IMR-90 (cell line): ENCODE measurements around the gene ANTXR2. TPM values are rescaled to one million over a fixed set of nuclear protein-coding genes. Genes with fewer than 3 reads are reported as not detected.
A peak's percentile ranks its signal among the peaks of the same experiment; 100 is the strongest.

Experiments
- ATAC-seq: fragments of 200-7000 bp; cut with Tn5 transposase; 2 replicates; pipeline ENCODE4 v1.9.1; 2020; ENCODE audit warnings: low read depth, mild to moderate bottlenecking, moderate library complexity
- BruUV-seq: library from RNA; stranded (reverse); fragments of 400-500 nt; replicated peaks from 2 replicates; lab custom pipeline; 2021; lab: Mats Ljungman, UMichigan
- CTCF ChIA-PET: fragments of 300-600 bp; formaldehyde crosslinking; extraction: SDS; loops from one replicate; lab custom pipeline; 2021; ENCODE audit warnings: antibody characterized with exemption; lab: Yijun Ruan, JAX
- POLR2A ChIA-PET: fragments of 300-600 bp; sonication (Branson Sonifier 250); formaldehyde crosslinking; loops from one replicate; lab custom pipeline; 2022; ENCODE audit warnings: antibody characterized with exemption; ENCODE audit not compliant: unreplicated experiment; lab: Charles Lee
- DNase-seq: peaks from one replicate; pipeline ENCODE4 v3.0.0; 2013
- H2AFZ ChIP-seq: replicated peaks from 2 replicates; pipeline ENCODE3; 2013; ENCODE audit warnings: low read length, mild to moderate bottlenecking; ENCODE audit not compliant: poor library complexity
- H2AK5ac ChIP-seq: 2 replicates; pipeline ENCODE4 v1.6.1; 2013; ENCODE audit warnings: low read depth, low read length, inconsistent platforms
- H2AK9ac ChIP-seq: replicated peaks from 2 replicates; pipeline ENCODE3; 2013; ENCODE audit warnings: mild to moderate bottlenecking, low read depth, low read length, moderate library complexity; ENCODE audit not compliant: poor library complexity
- H2BK120ac ChIP-seq: 2 replicates; pipeline ENCODE4 v1.6.1; 2013; ENCODE audit warnings: low read depth, low read length, inconsistent platforms
- H2BK15ac ChIP-seq: 3 replicates; pipeline ENCODE4 v1.6.1; 2013; ENCODE audit warnings: low read depth, low read length, inconsistent platforms
- H2BK20ac ChIP-seq: 2 replicates; pipeline ENCODE4 v1.6.1; 2013; ENCODE audit warnings: low read depth, mild to moderate bottlenecking, inconsistent platforms, low read length, moderate library complexity
- H2BK5ac ChIP-seq: 2 replicates; pipeline ENCODE4 v1.6.1; 2013; ENCODE audit warnings: mild to moderate bottlenecking, low read depth, low read length, inconsistent platforms; ENCODE audit not compliant: poor library complexity, severe bottlenecking
- H3K14ac ChIP-seq: replicated peaks from 2 replicates; pipeline ENCODE4 v1.6.1; 2013; ENCODE audit warnings: low read depth, low read length, inconsistent platforms
- H3K18ac ChIP-seq: 2 replicates; pipeline ENCODE4 v1.6.1; 2013; ENCODE audit warnings: low read depth, low read length, control low read depth
- H3K23ac ChIP-seq: 2 replicates; pipeline ENCODE4 v1.6.1; 2013; ENCODE audit warnings: low read depth, low read length, inconsistent platforms
- H3K27ac ChIP-seq: 2 replicates; pipeline ENCODE4 v1.5.1; 2013; ENCODE audit warnings: mild to moderate bottlenecking, control low read depth, low read length; ENCODE audit not compliant: insufficient read depth
- H3K27me3 ChIP-seq: 2 replicates; pipeline ENCODE4 v1.6.1; 2013; ENCODE audit warnings: low read length; ENCODE audit not compliant: control insufficient read depth, insufficient read depth
- H3K36me3 ChIP-seq: 2 replicates; pipeline ENCODE4 v1.6.1; 2013; ENCODE audit warnings: low read length, mixed read lengths; ENCODE audit not compliant: control insufficient read depth, insufficient read depth
- H3K4ac ChIP-seq: 2 replicates; pipeline ENCODE4 v1.6.1; 2013; ENCODE audit warnings: low read depth, low read length, inconsistent platforms
- H3K4me1 ChIP-seq: 2 replicates; pipeline ENCODE4 v1.6.1; 2013; ENCODE audit warnings: low read length, mixed read lengths; ENCODE audit not compliant: control insufficient read depth, insufficient read depth
- H3K4me2 ChIP-seq: 2 replicates; pipeline ENCODE4 v1.6.1; 2013; ENCODE audit warnings: low read depth, mild to moderate bottlenecking, control low read depth, low read length, moderate library complexity
- H3K4me3 ChIP-seq: 2 replicates; pipeline ENCODE4 v1.5.1; 2013; ENCODE audit warnings: low read depth, mild to moderate bottlenecking, control low read depth, low read length, moderate library complexity; ENCODE audit not compliant: insufficient read depth
- H3K56ac ChIP-seq: 2 replicates; pipeline ENCODE4 v1.6.1; 2013; ENCODE audit warnings: low read length, inconsistent platforms; ENCODE audit not compliant: insufficient read depth; ENCODE audit errors: extremely low read depth
- H3K79me1 ChIP-seq, 2 experiments: 2 replicates each; pipeline ENCODE4 v1.6.1; 2013; ENCODE audit warnings: low read length in 2 of 2, inconsistent platforms in 1 of 2, low read depth in 1 of 2
- H3K9ac ChIP-seq: 2 replicates; pipeline ENCODE4 v1.6.1; 2013; ENCODE audit warnings: low read depth, low read length, control low read depth
- H3K9me1 ChIP-seq: 2 replicates; pipeline ENCODE4 v1.6.1; 2013; ENCODE audit warnings: low read length, inconsistent platforms; ENCODE audit not compliant: insufficient read depth
- H3K9me3 ChIP-seq: 2 replicates; pipeline ENCODE4 v1.6.1; 2013; ENCODE audit warnings: low read length; ENCODE audit not compliant: control insufficient read depth, insufficient read depth
- H4K20me1 ChIP-seq: 2 replicates; pipeline ENCODE4 v1.6.1; 2013; ENCODE audit warnings: low read length, inconsistent platforms; ENCODE audit not compliant: insufficient read depth
- H4K5ac ChIP-seq: 2 replicates; pipeline ENCODE4 v1.6.1; 2013; ENCODE audit warnings: mild to moderate bottlenecking, low read depth, low read length, control low read depth
- H4K8ac ChIP-seq, 2 experiments: 2 replicates each; pipeline ENCODE4 v1.6.1; 2013; ENCODE audit warnings: low read depth in 2 of 2, low read length in 2 of 2, control low read depth in 1 of 2, inconsistent platforms in 1 of 2
- H4K91ac ChIP-seq: 2 replicates; pipeline ENCODE4 v1.6.1; 2013; ENCODE audit warnings: low read depth, low read length, inconsistent platforms; ENCODE audit not compliant: insufficient read depth
- BHLHE40 ChIP-seq: fragments of 150-350 bp; IDR thresholded peaks from 2 replicates; pipeline ENCODE4 v1.6.1; 2016; ENCODE audit warnings: mild to moderate bottlenecking, low read depth, low read length
- CHD1 ChIP-seq: IDR thresholded peaks from 2 replicates; pipeline ENCODE4 v1.6.1; 2012; ENCODE audit warnings: low read depth, low read length, improper control_type of control experiment
- FOS ChIP-seq: fragments of 150-350 bp; IDR thresholded peaks from 2 replicates; pipeline ENCODE4 v1.6.1; 2016; ENCODE audit warnings: low read depth, low read length
- MAFK ChIP-seq: IDR thresholded peaks from 2 replicates; pipeline ENCODE4 v1.6.1; 2012; ENCODE audit warnings: low read depth, low read length, improper control_type of control experiment
- MAZ ChIP-seq: IDR thresholded peaks from 2 replicates; pipeline ENCODE4 v1.6.1; 2012; ENCODE audit warnings: low read depth, mild to moderate bottlenecking, low read length, improper control_type of control experiment, moderate library complexity, borderline replicate concordance
- MXI1 ChIP-seq: IDR thresholded peaks from 2 replicates; pipeline ENCODE4 v1.6.1; 2012; ENCODE audit warnings: low read depth, mild to moderate bottlenecking, low read length, moderate library complexity, borderline replicate concordance
- NFE2L2 ChIP-seq: fragments of 150-350 bp; IDR thresholded peaks from 2 replicates; pipeline ENCODE4 v1.6.1; 2016; ENCODE audit warnings: low read depth, mild to moderate bottlenecking, low read length
- POLR2A ChIP-seq: IDR thresholded peaks from 2 replicates; pipeline ENCODE4 v1.6.1; 2012; ENCODE audit warnings: mild to moderate bottlenecking, low read depth, low read length
- RAD21 ChIP-seq: IDR thresholded peaks from 2 replicates; pipeline ENCODE4 v1.6.1; 2012; ENCODE audit warnings: low read length, improper control_type of control experiment
- RCOR1 ChIP-seq: IDR thresholded peaks from 2 replicates; pipeline ENCODE4 v1.6.1; 2012; ENCODE audit warnings: mild to moderate bottlenecking, low read length, improper control_type of control experiment; ENCODE audit not compliant: insufficient replicate concordance
- RFX5 ChIP-seq: IDR thresholded peaks from 2 replicates; pipeline ENCODE4 v1.8.0; 2012; ENCODE audit warnings: low read depth, mild to moderate bottlenecking, low read length, moderate library complexity
- SMC3 ChIP-seq: fragments of 150-350 bp; IDR thresholded peaks from 2 replicates; pipeline ENCODE4 v1.6.1; 2016; ENCODE audit warnings: low read depth, mild to moderate bottlenecking, antibody characterized with exemption, low read length, moderate library complexity
- WGBS, 2 experiments: methylation state at CpG; one replicate each; pipeline versions ENCODE4 v1.1.5 to v1.1.7; 2013; ENCODE audit warnings: missing lambda C conversion rate in 2 of 2; ENCODE audit not compliant: insufficient read length in 1 of 2; ENCODE audit errors: extremely low coverage in 2 of 2; 5-methylcytosine and 5-hydroxymethylcytosine counted together
- dilution Hi-C: fragments of 300-500 bp; cut with HindIII; formaldehyde crosslinking; loops from one replicate; pipeline ENCODE4 v1.14.3; 2018; ENCODE audit warnings: low sequenced_read_pairs; ENCODE audit not compliant: unreplicated experiment
- in situ Hi-C: fragments of 300-500 bp; cut with MboI; formaldehyde crosslinking; loops from 3 replicates; pipeline ENCODE4 v1.14.3; 2019; ENCODE audit warnings: low sequenced_read_pairs, inconsistent platforms, mixed read lengths
- intact Hi-C: fragments of 100-400 bp; cut with micrococcal nuclease; formaldehyde crosslinking; loops from 2 replicates; pipeline ENCODE4 v1.10.0; 2022
- polyA plus RNA-seq, 3 experiments: library from polyadenylated mRNA; depleted of rRNA; stranded (reverse); fragments of >200 nt; gene quantifications; 2 replicates each; pipeline ENCODE4 v1.2.3, GENCODE V29; 2012; ENCODE audit warnings: low replicate concordance in 1 of 3
- total RNA-seq: library from RNA; depleted of rRNA; stranded (reverse); fragments of >200 nt; gene quantifications from 2 replicates; pipeline ENCODE4 v1.2.3, GENCODE V29; 2012
- TF ChIP-seq, protein P1 (sequence below): fragments of 150-350 bp; IDR thresholded peaks from 2 replicates; pipeline ENCODE4 v1.6.1; 2017; ENCODE audit warnings: mild to moderate bottlenecking, antibody characterized with exemption, low read length, low read depth
- TF ChIP-seq, protein P2 (sequence below): fragments of 150-350 bp; IDR thresholded peaks from 2 replicates; pipeline ENCODE4 v1.6.1; 2016; ENCODE audit warnings: low read depth, mild to moderate bottlenecking, low read length, moderate library complexity, borderline replicate concordance
- TF ChIP-seq, protein P3 (sequence below): conservative IDR thresholded peaks from 2 replicates; pipeline ENCODE4 v1.5.1; 2012; ENCODE audit warnings: mild to moderate bottlenecking, low read depth, low read length, improper control_type of control experiment

ANTXR2 gene
- total and polyA plus RNA-seq, 2 of the 4 experiments (the other 2 are of a cell fraction), result 46.8 to 88.5 TPM

DNA sequence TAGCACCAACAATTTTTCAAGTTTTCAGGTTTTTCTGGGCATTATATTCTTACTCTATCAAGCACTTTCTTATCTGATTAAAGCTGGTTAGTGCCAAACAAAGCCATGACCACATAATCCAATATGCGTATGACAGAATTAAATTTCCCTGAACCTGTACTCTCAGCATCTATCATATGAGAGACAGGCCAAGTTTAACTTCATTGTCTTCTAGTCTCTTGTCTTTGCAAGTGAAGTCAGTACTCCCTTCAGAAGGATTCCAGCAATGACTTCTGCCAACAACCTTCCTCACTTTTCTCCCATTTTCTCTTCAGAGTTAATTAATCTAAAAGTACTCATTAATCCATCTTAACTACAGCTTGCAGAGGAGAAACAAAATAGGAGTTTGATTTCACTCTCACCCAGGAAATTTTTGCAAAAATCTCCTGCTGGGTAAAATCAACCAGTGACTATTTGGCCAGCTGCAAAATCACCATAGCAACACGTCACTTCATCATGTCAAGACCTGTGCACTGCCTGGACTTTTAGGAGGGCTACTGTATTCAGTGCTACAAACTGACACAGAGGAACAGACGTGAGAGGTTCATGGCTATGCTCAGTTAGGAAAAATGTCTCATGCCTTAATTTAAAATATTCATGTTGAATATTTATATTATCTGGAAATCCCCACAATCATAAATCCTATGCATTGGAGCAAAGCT, 208.4 kb downstream of the ANTXR2 start:
- Histone ChIP-seq H3K18ac (0 out of 2 replicates have a peak overlapping the region, but pooled peaks have one; percentile 45), H4K8ac (no peak overlapping the region), H3K79me1 (no peaks in the 10 kb centered on the region), H3K23ac (no peak overlapping the region), H4K91ac (no peak overlapping the region), H3K4me1 (peaks cover 4% of the 10 kb centered on the region), H3K4me2 (no peak overlapping the region; the same call in 1 of the 2 replicates), H3K56ac (no peak overlapping the region), H3K9ac (no peak overlapping the region), H3K9me3 (no peaks in the 10 kb centered on the region), H2AFZ (no peak overlapping the region), H3K9me1 (no peaks in the 10 kb centered on the region), H3K36me3 (no peaks in the 10 kb centered on the region), H2AK9ac (no peak overlapping the region), H2BK20ac (no peak overlapping the region), H2BK5ac (no peak overlapping the region), H3K27me3 (no peaks in the 10 kb centered on the region), H4K20me1 (no peaks in the 10 kb centered on the region), H3K27ac (no peak overlapping the region), H3K4ac (no peak overlapping the region; the same call in 1 of the 2 replicates), H3K14ac (no peak overlapping the region; the same call in 1 of the 2 replicates), H4K5ac (no peak overlapping the region), H2BK120ac (no peak overlapping the region), H2AK5ac (no peak overlapping the region), H2BK15ac (no peak overlapping the region), H3K4me3 (no peak overlapping the region)
- intact Hi-C loops, result no loop called here
- POLR2A ChIA-PET, result no interaction called here
- dilution Hi-C loops, result no loop called here
- no CpG with 5 or more reads among the region's 3 CpGs for WGBS, 2 experiments
- peak; percentile 24; the same call in 1 of the 2 replicates for ATAC-seq
- peak; percentile 4 for DNase-seq
- BruUV-seq, result no TSS peak
- in situ Hi-C loops, result no loop called here
- CTCF ChIA-PET, result interaction anchor here (2.4 kb wide), 1 partner anchor 9 kb away, joined by 7 read pairs; no protein-coding TSS in a partner anchor
- TF ChIP-seq SMC3, result no peak
- TF ChIP-seq, protein P1, sequence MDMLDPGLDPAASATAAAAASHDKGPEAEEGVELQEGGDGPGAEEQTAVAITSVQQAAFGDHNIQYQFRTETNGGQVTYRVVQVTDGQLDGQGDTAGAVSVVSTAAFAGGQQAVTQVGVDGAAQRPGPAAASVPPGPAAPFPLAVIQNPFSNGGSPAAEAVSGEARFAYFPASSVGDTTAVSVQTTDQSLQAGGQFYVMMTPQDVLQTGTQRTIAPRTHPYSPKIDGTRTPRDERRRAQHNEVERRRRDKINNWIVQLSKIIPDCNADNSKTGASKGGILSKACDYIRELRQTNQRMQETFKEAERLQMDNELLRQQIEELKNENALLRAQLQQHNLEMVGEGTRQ, result no peak
- TF ChIP-seq RAD21, result no peak
- TF ChIP-seq, protein P2, sequence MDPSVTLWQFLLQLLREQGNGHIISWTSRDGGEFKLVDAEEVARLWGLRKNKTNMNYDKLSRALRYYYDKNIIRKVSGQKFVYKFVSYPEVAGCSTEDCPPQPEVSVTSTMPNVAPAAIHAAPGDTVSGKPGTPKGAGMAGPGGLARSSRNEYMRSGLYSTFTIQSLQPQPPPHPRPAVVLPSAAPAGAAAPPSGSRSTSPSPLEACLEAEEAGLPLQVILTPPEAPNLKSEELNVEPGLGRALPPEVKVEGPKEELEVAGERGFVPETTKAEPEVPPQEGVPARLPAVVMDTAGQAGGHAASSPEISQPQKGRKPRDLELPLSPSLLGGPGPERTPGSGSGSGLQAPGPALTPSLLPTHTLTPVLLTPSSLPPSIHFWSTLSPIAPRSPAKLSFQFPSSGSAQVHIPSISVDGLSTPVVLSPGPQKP, result no peak
- no peak for TF ChIP-seq MAFK
- TF ChIP-seq, protein P3, sequence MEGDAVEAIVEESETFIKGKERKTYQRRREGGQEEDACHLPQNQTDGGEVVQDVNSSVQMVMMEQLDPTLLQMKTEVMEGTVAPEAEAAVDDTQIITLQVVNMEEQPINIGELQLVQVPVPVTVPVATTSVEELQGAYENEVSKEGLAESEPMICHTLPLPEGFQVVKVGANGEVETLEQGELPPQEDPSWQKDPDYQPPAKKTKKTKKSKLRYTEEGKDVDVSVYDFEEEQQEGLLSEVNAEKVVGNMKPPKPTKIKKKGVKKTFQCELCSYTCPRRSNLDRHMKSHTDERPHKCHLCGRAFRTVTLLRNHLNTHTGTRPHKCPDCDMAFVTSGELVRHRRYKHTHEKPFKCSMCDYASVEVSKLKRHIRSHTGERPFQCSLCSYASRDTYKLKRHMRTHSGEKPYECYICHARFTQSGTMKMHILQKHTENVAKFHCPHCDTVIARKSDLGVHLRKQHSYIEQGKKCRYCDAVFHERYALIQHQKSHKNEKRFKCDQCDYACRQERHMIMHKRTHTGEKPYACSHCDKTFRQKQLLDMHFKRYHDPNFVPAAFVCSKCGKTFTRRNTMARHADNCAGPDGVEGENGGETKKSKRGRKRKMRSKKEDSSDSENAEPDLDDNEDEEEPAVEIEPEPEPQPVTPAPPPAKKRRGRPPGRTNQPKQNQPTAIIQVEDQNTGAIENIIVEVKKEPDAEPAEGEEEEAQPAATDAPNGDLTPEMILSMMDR, result no peak
- no peak for TF ChIP-seq BHLHE40
- no peak for TF ChIP-seq CHD1
- TF ChIP-seq MXI1, result no peak
- no peak for TF ChIP-seq RCOR1
- no peak for TF ChIP-seq POLR2A
- no peak for TF ChIP-seq RFX5
- no peak for TF ChIP-seq NFE2L2
- no peak for TF ChIP-seq FOS
- TF ChIP-seq MAZ, result no peak
